ENCODE results near the gene CAPN9.

GRCh38 chr1:230758709-230759368 is 11.7 kb downstream of the CAPN9 start:
- no peak for TF ChIP-seq CTCF (optimal IDR thresholded peaks at IDR 0.05 in 1 of 3, IDR thresholded peaks at IDR 0.05 in 1 of 3, conservative IDR thresholded peaks at IDR 0.05 in 1 of 3; ENCODE audit: extremely low read depth in 1 of 3, insufficient read depth in 2 of 3, low read length in 3 of 3)
- no peak for TF ChIP-seq EZH2 (IDR thresholded peaks at IDR 0.05; ENCODE audit: low read length)
